Colonic mucosa (tissue), 4 donors: ENCODE measurements around the gene FBXO8. TPM values are rescaled to one million over a fixed set of nuclear protein-coding genes. Genes with fewer than 3 reads are reported as not detected.

Experiments used
- DNase-seq: peaks from one replicate; pipeline ENCODE4 v3.0.0-alpha.2; 2020
- H3K27ac ChIP-seq: fragments of 200-600 bp; one replicate; pipeline ENCODE4 v1.8.0; 2021
- H3K27me3 ChIP-seq: fragments of 200-600 bp; one replicate; pipeline ENCODE4 v1.8.0; 2021
- H3K36me3 ChIP-seq: fragments of 200-600 bp; one replicate; pipeline ENCODE4 v1.8.0; 2021
- H3K4me1 ChIP-seq: fragments of 200-600 bp; one replicate; pipeline ENCODE4 v1.8.0; 2021; ENCODE audit warnings: mild to moderate bottlenecking
- H3K4me3 ChIP-seq: fragments of 200-600 bp; one replicate; pipeline ENCODE4 v1.8.0; 2021
- H3K9ac ChIP-seq, 2 donors: one replicate each; pipeline ENCODE4 v1.7.0; 2013; ENCODE audit warnings: control low read depth in 2 of 2, low read depth in 2 of 2, low read length in 2 of 2
- H3K9me3 ChIP-seq: fragments of 200-600 bp; one replicate; pipeline ENCODE4 v1.8.0; 2021
- intact Hi-C: fragments of 100-400 bp; cut with DNase I; formaldehyde crosslinking; loops from one replicate; pipeline ENCODE4 v1.14.1; 2022
- total RNA-seq, 2 donors: library from RNA; stranded (reverse); fragmentation: NEBNext Ultra II Directional in 1 of 2; extraction: Animal tissue kit (Norgen Biotek cat#: 25700) in 1 of 2; gene quantifications; one replicate each; pipeline ENCODE4 v1.2.1, GENCODE V29; 2021
- TF ChIP-seq, protein P1 (sequence below): fragments of 200-600 bp; IDR thresholded peaks from one replicate; pipeline ENCODE4 v1.8.0; 2022; ENCODE audit warnings: antibody characterized with exemption, mild to moderate bottlenecking
- donor health status: healthy.
- donor health status: DM: no; HTN: no; CAD: no.
- donor health status: DM: no; HTN: no; CAD: no.

The FBXO8 gene
- total RNA-seq, 2 donors from 2014 or later: 22.2 to 35.1 TPM

DNA sequence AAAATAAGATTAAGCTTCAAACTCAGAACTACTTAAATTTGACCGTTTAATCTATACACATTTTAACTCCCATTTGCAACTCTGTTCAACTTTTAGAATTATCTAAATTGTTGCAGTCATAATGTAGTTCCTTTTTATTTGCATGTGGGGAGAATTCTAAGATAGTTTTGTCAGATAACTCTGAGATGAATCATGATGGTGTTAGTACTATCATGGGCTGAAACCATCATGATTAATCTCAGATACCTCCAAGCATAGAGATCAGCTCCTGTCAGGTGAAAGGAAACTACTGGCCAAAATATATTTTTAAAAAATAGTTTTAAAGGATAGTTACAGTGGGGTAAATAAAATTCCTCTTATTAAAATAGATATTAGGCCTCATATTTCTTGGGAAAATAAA lies 39.0 kb downstream of the FBXO8 start:
- no peaks in the 10 kb centered on the region for H3K9me3 ChIP-seq
- no peak overlapping the region for H3K27ac ChIP-seq
- H3K27me3 ChIP-seq: no peaks in the 10 kb centered on the region
- H3K36me3 ChIP-seq: no peaks in the 10 kb centered on the region
- DNase-seq: no peak
- no peaks in the 10 kb centered on the region for H3K4me1 ChIP-seq
- H3K4me3 ChIP-seq: no peak overlapping the region
- intact Hi-C loops: no loop called here
- TF ChIP-seq, protein P1, sequence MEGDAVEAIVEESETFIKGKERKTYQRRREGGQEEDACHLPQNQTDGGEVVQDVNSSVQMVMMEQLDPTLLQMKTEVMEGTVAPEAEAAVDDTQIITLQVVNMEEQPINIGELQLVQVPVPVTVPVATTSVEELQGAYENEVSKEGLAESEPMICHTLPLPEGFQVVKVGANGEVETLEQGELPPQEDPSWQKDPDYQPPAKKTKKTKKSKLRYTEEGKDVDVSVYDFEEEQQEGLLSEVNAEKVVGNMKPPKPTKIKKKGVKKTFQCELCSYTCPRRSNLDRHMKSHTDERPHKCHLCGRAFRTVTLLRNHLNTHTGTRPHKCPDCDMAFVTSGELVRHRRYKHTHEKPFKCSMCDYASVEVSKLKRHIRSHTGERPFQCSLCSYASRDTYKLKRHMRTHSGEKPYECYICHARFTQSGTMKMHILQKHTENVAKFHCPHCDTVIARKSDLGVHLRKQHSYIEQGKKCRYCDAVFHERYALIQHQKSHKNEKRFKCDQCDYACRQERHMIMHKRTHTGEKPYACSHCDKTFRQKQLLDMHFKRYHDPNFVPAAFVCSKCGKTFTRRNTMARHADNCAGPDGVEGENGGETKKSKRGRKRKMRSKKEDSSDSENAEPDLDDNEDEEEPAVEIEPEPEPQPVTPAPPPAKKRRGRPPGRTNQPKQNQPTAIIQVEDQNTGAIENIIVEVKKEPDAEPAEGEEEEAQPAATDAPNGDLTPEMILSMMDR: no peak
- no peak overlapping the region for H3K9ac ChIP-seq

DNA sequence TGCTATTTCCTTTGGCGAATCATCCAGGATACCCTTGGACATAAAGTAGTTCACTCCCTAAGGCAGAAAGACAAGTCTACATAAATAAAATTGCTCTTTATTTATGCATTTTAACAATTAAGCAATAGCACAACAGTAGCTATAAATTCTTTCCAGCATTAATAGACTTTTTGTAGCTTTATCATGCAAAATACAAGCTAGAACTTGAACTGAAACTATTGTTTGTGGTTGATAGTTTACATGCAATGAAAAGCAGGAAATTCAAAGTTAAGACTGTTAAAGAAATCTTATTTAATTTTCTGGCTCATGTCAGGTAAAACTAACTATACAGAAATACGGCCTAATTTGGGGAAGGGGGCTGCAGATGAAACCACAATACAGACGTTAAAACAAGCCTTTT lies 42.3 kb downstream of the FBXO8 start:
- Histone ChIP-seq H3K27me3 (no peaks in the 10 kb centered on the region), H3K36me3 (no peaks in the 10 kb centered on the region), H3K9ac (no peak overlapping the region), H3K27ac (no peak overlapping the region), H3K4me3 (no peak overlapping the region), H3K9me3 (no peaks in the 10 kb centered on the region), H3K4me1 (no peaks in the 10 kb centered on the region)
- DNase-seq: no peak
- TF ChIP-seq, protein P1: no peak
- intact Hi-C loops: no loop called here

DNA sequence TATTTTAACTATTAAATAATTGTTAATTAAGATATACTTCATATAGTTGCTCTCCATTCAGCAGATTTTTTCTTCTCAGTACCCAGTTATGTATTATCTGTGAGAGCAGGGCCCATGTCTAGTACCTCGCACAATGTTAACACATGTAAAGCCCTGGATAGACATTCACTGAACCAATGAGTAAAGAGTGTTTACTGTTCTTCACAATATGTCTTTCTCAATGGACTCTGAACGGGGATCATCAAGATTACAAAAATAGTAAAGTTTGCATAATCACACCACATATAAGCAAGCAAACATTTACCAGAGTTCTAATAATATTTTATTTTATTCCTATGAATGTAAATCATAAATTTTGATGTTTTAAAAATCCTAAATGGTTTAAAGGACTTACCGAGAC lies 47.1 kb downstream of the FBXO8 start:
- H3K27ac ChIP-seq: no peak overlapping the region
- no peaks in the 10 kb centered on the region for H3K27me3 ChIP-seq
- no peaks in the 10 kb centered on the region for H3K36me3 ChIP-seq
- TF ChIP-seq, protein P1: no peak
- no peak for DNase-seq
- no peak overlapping the region for H3K9ac ChIP-seq
- H3K4me1 ChIP-seq: no peaks in the 10 kb centered on the region
- intact Hi-C loops: no loop called here
- H3K9me3 ChIP-seq: no peaks in the 10 kb centered on the region
- H3K4me3 ChIP-seq: no peak overlapping the region

DNA sequence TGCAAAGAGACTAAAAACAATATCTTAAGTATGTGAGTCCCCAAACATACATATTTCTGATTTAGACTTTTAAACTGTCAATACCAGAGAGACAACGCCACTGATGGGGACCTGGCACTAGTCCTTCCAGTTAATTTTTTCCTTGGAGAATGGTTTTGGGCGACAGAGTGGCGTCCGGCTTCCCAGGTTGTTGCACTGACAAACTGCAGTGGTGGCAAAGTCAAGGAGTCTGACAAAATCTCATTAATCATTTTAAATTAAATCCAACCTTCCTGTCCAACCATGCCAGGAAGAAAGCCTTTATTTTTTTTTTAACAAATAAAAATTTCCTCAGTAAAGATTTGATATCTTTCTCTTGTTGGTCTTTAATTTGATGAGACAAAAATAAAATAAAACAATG lies 52.8 kb downstream of the FBXO8 start:
- Histone ChIP-seq H3K27me3 (no peaks in the 10 kb centered on the region), H3K4me3 (no peak overlapping the region), H3K27ac (no peak overlapping the region), H3K9ac (no peak overlapping the region), H3K4me1 (no peaks in the 10 kb centered on the region), H3K9me3 (no peaks in the 10 kb centered on the region), H3K36me3 (no peaks in the 10 kb centered on the region)
- TF ChIP-seq, protein P1: no peak
- intact Hi-C loops: no loop called here
- DNase-seq: no peak

DNA sequence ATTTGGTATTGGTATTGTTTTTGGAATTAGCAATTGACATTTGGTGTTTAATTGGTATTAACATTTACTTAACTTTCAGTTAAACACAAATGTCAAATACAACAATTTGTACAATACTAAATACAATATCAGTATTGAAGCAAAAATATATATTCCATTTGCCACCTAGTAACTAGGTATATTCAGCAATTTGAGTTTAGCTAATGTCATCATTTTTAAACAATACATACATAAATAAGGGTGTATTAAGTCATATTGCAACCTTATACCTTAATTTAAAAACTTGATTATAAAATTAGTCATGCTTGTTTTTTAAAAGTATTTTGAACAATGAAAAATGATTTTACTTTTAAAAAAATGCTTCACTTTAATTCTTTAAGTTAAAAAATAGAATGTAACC lies 53.3 kb downstream of the FBXO8 start:
- no peaks in the 10 kb centered on the region for H3K9me3 ChIP-seq
- no peaks in the 10 kb centered on the region for H3K27me3 ChIP-seq
- H3K36me3 ChIP-seq: no peaks in the 10 kb centered on the region
- no peak overlapping the region for H3K4me3 ChIP-seq
- no peak overlapping the region for H3K27ac ChIP-seq
- intact Hi-C loops: no loop called here
- no peak for DNase-seq
- H3K4me1 ChIP-seq: no peaks in the 10 kb centered on the region
- H3K9ac ChIP-seq: no peak overlapping the region
- TF ChIP-seq, protein P1: no peak

DNA sequence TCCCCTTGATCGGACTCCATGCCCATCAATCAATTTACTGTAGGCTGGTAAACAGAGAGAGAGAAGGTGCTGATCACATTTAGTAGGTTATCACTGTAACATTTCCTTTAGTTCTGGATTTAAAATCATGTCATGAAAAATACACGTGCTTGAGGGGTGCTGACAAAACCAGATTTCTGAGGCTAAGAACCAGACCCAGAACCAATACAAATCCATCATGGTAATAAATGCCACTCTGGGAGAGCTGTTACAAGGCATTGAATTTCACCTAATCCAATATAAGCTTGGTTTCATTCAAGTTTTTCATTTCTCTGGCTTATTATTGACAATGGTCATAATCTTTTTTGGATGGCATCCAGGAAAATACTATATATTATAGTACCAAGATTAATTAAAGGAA lies 54.5 kb downstream of the FBXO8 start:
- H3K9ac ChIP-seq: no peak overlapping the region
- no peak for DNase-seq
- no peak overlapping the region for H3K4me3 ChIP-seq
- H3K27ac ChIP-seq: no peak overlapping the region
- no peaks in the 10 kb centered on the region for H3K36me3 ChIP-seq
- no peaks in the 10 kb centered on the region for H3K27me3 ChIP-seq
- H3K9me3 ChIP-seq: no peaks in the 10 kb centered on the region
- no peaks in the 10 kb centered on the region for H3K4me1 ChIP-seq
- TF ChIP-seq, protein P1: no peak
- intact Hi-C loops: no loop called here
